ENCODE results near the gene MTSS2. TPM values are rescaled to one million over a fixed set of nuclear protein-coding genes. Genes with fewer than 3 reads are reported as not detected.

The MTSS2 gene
- polyA plus RNA-seq, 1 donor from 2014 or later: 20.4 TPM

DNA sequence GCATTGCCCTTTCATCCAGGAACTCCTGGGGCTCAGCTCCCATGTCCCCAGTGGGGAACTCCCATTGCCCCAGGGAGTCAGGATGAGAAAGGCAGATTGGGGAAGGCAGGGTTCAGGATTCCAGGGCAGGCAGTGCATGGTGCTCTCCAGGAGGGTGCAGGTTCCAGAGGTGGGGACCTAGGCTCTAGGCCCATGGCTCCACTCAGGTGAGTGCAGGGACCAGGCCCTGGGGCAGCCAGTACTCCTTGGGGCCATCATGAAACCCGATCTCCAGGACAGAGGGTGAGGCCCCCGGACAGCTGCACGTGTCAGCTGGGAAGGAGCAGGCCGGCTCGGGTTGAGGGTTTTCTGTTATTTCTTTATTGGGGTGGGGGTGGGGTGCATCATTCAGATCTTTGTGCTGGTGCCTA, 1.3 kb upstream of the MTSS2 start:
- H3K27me3 ChIP-seq (ENCODE audit: insufficient read depth, low read depth, low read length): no peaks in the 10 kb centered on the region
- no peaks in the 10 kb centered on the region for H3F3A ChIP-seq (ENCODE audit: insufficient read depth, low read length, poor library complexity, severe bottlenecking)
- H3K4me3 ChIP-seq (ENCODE audit: low read length): no peak overlapping the region
- H4K20me1 ChIP-seq (ENCODE audit: insufficient read depth): peaks cover 3% of the 10 kb centered on the region
- H3K4me2 ChIP-seq (ENCODE audit: low read length): no peak overlapping the region
- no peaks in the 10 kb centered on the region for H3K9me2 ChIP-seq (ENCODE audit: insufficient read depth, low read length)
- TF ChIP-seq POLR2AphosphoS5 (IDR thresholded peaks at IDR 0.05): no peak
- no peak for TF ChIP-seq SMC3 (conservative IDR thresholded peaks at IDR 0.05; ENCODE audit: poor library complexity)
- no peak for TF ChIP-seq EZH2 (IDR thresholded peaks at IDR 0.05; ENCODE audit: borderline replicate concordance, insufficient read depth, low read length, poor library complexity, severe bottlenecking)
- TF ChIP-seq, protein P1, sequence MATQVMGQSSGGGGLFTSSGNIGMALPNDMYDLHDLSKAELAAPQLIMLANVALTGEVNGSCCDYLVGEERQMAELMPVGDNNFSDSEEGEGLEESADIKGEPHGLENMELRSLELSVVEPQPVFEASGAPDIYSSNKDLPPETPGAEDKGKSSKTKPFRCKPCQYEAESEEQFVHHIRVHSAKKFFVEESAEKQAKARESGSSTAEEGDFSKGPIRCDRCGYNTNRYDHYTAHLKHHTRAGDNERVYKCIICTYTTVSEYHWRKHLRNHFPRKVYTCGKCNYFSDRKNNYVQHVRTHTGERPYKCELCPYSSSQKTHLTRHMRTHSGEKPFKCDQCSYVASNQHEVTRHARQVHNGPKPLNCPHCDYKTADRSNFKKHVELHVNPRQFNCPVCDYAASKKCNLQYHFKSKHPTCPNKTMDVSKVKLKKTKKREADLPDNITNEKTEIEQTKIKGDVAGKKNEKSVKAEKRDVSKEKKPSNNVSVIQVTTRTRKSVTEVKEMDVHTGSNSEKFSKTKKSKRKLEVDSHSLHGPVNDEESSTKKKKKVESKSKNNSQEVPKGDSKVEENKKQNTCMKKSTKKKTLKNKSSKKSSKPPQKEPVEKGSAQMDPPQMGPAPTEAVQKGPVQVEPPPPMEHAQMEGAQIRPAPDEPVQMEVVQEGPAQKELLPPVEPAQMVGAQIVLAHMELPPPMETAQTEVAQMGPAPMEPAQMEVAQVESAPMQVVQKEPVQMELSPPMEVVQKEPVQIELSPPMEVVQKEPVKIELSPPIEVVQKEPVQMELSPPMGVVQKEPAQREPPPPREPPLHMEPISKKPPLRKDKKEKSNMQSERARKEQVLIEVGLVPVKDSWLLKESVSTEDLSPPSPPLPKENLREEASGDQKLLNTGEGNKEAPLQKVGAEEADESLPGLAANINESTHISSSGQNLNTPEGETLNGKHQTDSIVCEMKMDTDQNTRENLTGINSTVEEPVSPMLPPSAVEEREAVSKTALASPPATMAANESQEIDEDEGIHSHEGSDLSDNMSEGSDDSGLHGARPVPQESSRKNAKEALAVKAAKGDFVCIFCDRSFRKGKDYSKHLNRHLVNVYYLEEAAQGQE (IDR thresholded peaks at IDR 0.05; ENCODE audit: borderline replicate concordance): no peak
- no peak for TF ChIP-seq RAD21 (conservative IDR thresholded peaks at IDR 0.05)
- no peak for TF ChIP-seq TAF1 (IDR thresholded peaks at IDR 0.05; ENCODE audit: low read depth)
- peaks cover 23% of the 10 kb centered on the region for H3K79me2 ChIP-seq (replicated peaks; ENCODE audit: insufficient read depth, low read length)
- no peaks in the 10 kb centered on the region for H3K9me3 ChIP-seq (ENCODE audit: low read length)
- H3K27ac ChIP-seq (ENCODE audit: low read length): no peak overlapping the region
- no peak overlapping the region for H3K9ac ChIP-seq (ENCODE audit: low read length)
- no peaks in the 10 kb centered on the region for H3K36me3 ChIP-seq (ENCODE audit: insufficient read depth, low read length)
- no peak overlapping the region for H2AFZ ChIP-seq (ENCODE audit: low read depth, low read length)

DNA sequence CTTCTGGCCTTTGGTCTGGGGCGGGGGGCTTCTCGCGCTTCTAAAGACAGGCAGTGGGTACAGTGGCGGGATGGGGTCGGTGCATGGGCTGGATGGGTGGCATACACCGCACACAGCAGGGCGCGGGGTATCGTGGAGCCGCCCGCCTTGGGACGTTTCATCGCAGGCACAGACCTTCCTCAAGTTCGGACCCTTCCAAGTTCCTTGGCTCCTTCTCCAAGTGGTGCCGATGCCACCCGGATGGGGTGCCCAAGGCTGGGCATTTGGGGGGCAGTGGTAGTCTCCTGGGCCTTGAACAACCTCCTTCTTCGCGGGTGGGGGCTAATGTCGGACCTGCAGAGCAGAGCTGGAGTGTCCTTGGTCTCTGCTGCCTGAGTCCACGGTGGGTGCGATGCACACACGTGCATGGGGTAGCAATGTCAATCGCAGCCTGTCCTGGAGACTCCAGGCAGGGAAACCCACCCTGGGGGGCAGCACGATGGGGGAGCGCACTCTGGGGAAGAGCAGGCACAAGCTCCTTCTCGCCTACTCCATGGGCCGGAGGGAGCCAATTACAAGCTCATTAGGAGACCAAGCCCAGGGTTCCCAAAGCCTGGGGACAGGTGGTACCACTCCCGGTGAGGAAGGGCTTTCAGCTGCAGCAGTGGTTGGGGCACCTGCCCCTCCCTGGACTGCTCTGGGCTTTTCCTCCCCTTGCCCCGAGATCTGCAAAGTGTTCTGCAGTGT, 686 bp upstream of the MTSS2 start:
- Histone ChIP-seq H2AFZ (ENCODE audit: low read depth, low read length) (peak overlapping the region; percentile 73), H3K27ac (ENCODE audit: low read length) (peak overlapping the region; percentile 73), H3K27me3 (ENCODE audit: insufficient read depth, low read depth, low read length) (no peaks in the 10 kb centered on the region), H3K36me3 (ENCODE audit: insufficient read depth, low read length) (no peaks in the 10 kb centered on the region), H3K4me3 (ENCODE audit: low read length) (peak overlapping the region; percentile 63), H3F3A (ENCODE audit: insufficient read depth, low read length, poor library complexity, severe bottlenecking) (no peaks in the 10 kb centered on the region), H3K9me3 (ENCODE audit: low read length) (no peaks in the 10 kb centered on the region), H3K9ac (ENCODE audit: low read length) (peak overlapping the region; percentile 82), H4K20me1 (ENCODE audit: insufficient read depth) (peaks cover 3% of the 10 kb centered on the region), H3K79me2 (replicated peaks; ENCODE audit: insufficient read depth, low read length) (peaks cover 23% of the 10 kb centered on the region), H3K9me2 (ENCODE audit: insufficient read depth, low read length) (no peaks in the 10 kb centered on the region), H3K4me2 (ENCODE audit: low read length) (peak overlapping the region; percentile 55)
- TF ChIP-seq MXI1 (conservative IDR thresholded peaks at IDR 0.05; ENCODE audit: poor library complexity, severe bottlenecking): no peak
- TF ChIP-seq SMC3 (conservative IDR thresholded peaks at IDR 0.05; ENCODE audit: poor library complexity): no peak
- peak; percentile 5 for TF ChIP-seq EP300 (conservative IDR thresholded peaks at IDR 0.05; ENCODE audit: poor library complexity, severe bottlenecking)

DNA sequence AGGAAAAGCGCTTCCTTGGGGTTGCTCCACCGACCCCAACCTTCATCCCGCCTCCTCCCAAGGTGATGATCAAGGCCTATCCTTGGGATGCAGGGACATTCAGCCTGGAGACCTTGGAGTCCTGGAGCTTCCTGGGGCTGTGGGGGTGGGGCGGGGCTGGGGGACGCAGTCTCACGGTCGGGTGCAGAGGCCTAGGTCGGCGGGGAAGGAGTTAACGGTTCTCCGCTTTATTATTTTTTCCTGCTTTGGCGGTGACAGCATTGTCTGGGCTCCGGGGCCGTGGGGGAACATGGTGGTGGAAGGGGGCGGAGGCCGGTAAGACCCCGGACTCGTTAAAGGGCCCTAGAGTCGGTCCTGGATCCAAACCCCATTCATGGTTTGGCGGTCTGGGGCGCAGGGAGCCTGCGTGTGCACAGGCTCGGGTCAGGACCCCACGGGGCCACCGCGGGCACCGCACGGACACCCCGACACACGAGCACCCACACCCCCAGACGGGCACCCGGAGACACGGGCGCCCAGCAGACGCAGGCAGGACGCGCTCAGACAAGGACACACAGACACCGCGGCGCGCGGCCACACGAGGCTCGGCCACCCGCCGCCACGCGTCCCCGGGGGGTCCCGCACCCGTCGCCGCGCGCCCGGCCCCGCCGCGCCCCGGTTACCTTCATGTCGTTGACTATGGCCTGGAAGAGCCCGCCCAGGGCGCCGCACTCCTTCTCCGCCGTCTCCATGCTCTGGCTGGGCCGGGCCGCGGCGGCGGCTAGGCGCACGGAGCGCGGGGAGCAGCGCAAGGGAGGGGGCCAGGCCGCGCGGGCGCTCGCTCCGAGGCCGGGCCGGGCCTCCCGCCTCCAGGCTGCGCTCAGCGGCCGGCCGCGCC, 554 bp downstream of the MTSS2 start:
- Histone ChIP-seq H2AFZ (ENCODE audit: low read depth, low read length) (peak overlapping the region; percentile 57), H3K9ac (ENCODE audit: low read length) (peak overlapping the region; percentile 89), H3K79me2 (replicated peaks; ENCODE audit: insufficient read depth, low read length) (peaks cover 23% of the 10 kb centered on the region), H3K9me3 (ENCODE audit: low read length) (no peaks in the 10 kb centered on the region), H3K4me2 (ENCODE audit: low read length) (peak overlapping the region; percentile 97), H3F3A (ENCODE audit: insufficient read depth, low read length, poor library complexity, severe bottlenecking) (no peaks in the 10 kb centered on the region), H3K27me3 (ENCODE audit: insufficient read depth, low read depth, low read length) (no peaks in the 10 kb centered on the region), H4K20me1 (ENCODE audit: insufficient read depth) (peaks cover 3% of the 10 kb centered on the region), H3K27ac (ENCODE audit: low read length) (peak overlapping the region; percentile 62), H3K36me3 (ENCODE audit: insufficient read depth, low read length) (no peaks in the 10 kb centered on the region), H3K9me2 (ENCODE audit: insufficient read depth, low read length) (no peaks in the 10 kb centered on the region), H3K4me3 (ENCODE audit: low read length) (peak overlapping the region; percentile 91)
- TF ChIP-seq, protein P1 (IDR thresholded peaks at IDR 0.05; ENCODE audit: borderline replicate concordance): peak; percentile 49
- TF ChIP-seq POLR2AphosphoS5 (IDR thresholded peaks at IDR 0.05): peak; percentile 55
- TF ChIP-seq MXI1 (conservative IDR thresholded peaks at IDR 0.05; ENCODE audit: poor library complexity, severe bottlenecking): peak; percentile 75
- TF ChIP-seq, protein P2, sequence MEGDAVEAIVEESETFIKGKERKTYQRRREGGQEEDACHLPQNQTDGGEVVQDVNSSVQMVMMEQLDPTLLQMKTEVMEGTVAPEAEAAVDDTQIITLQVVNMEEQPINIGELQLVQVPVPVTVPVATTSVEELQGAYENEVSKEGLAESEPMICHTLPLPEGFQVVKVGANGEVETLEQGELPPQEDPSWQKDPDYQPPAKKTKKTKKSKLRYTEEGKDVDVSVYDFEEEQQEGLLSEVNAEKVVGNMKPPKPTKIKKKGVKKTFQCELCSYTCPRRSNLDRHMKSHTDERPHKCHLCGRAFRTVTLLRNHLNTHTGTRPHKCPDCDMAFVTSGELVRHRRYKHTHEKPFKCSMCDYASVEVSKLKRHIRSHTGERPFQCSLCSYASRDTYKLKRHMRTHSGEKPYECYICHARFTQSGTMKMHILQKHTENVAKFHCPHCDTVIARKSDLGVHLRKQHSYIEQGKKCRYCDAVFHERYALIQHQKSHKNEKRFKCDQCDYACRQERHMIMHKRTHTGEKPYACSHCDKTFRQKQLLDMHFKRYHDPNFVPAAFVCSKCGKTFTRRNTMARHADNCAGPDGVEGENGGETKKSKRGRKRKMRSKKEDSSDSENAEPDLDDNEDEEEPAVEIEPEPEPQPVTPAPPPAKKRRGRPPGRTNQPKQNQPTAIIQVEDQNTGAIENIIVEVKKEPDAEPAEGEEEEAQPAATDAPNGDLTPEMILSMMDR (IDR thresholded peaks at IDR 0.05; ENCODE audit: poor library complexity, severe bottlenecking): no peak
- TF ChIP-seq TAF1 (IDR thresholded peaks at IDR 0.05; ENCODE audit: low read depth): peak; percentile 39
- no peak for TF ChIP-seq EZH2 (IDR thresholded peaks at IDR 0.05; ENCODE audit: borderline replicate concordance, insufficient read depth, low read length, poor library complexity, severe bottlenecking)
- no peak for TF ChIP-seq RAD21 (conservative IDR thresholded peaks at IDR 0.05)
- TF ChIP-seq SMC3 (conservative IDR thresholded peaks at IDR 0.05; ENCODE audit: poor library complexity): no peak
